ENCODE results near the gene WSB1.
"Not testable (repeated sequence)": the region's sequence is repeated elsewhere in the genome, so short reads cannot be mapped to it uniquely, and the experiment has no call there.

Gene WSB1

GRCh38 chr17:27293898-27294688 lies at the start of gene WSB1:
TSS of gene WSB1 (plus strand) at chr17:27294114. CDS start at chr17:27294396, 282 bp downstream.
- DNase-seq = peak; percentile 93

- no peak for DNase-seq
Measured at GRCh38 chr17:27244491-27245223, 49.3 kb upstream of the WSB1 start.

- peak; percentile 60 for DNase-seq
Measured at GRCh38 chr17:27245230-27245696, 48.7 kb upstream of the WSB1 start.

GRCh38 chr17:27246537-27246936 lies 47.4 kb upstream of the WSB1 start:
- DNase-seq = no peak

- no peak for DNase-seq
Measured at GRCh38 chr17:27247071-27247957, 46.6 kb upstream of the WSB1 start.

- no peak for DNase-seq
Measured at GRCh38 chr17:27247958-27248342, 46.0 kb upstream of the WSB1 start.

- not testable (repeated sequence) for DNase-seq
Measured at GRCh38 chr17:27250791-27251190, 43.1 kb upstream of the WSB1 start.

- DNase-seq = not testable (repeated sequence)
Measured at GRCh38 chr17:27254802-27255201, 39.1 kb upstream of the WSB1 start.

- no peak for DNase-seq
Measured at GRCh38 chr17:27256225-27257030, 37.5 kb upstream of the WSB1 start.

GRCh38 chr17:27257031-27257357 lies 36.9 kb upstream of the WSB1 start:
- no peak for DNase-seq

- DNase-seq = no peak
Measured at GRCh38 chr17:27259356-27259755, 34.6 kb upstream of the WSB1 start.

- no peak for DNase-seq
Measured at GRCh38 chr17:27263386-27263785, 30.5 kb upstream of the WSB1 start.

- DNase-seq = no peak
Measured at GRCh38 chr17:27264068-27264812, 29.7 kb upstream of the WSB1 start.

- DNase-seq = no peak
Measured at GRCh38 chr17:27265333-27265732, 28.6 kb upstream of the WSB1 start.

GRCh38 chr17:27266228-27266627 lies 27.7 kb upstream of the WSB1 start:
- DNase-seq = no peak

GRCh38 chr17:27268394-27269085 lies 25.4 kb upstream of the WSB1 start:
- no peak for DNase-seq

- no peak for DNase-seq
Measured at GRCh38 chr17:27269201-27269600, 24.7 kb upstream of the WSB1 start.

- DNase-seq = no peak
Measured at GRCh38 chr17:27269974-27270373, 23.9 kb upstream of the WSB1 start.

- no peak for DNase-seq
Measured at GRCh38 chr17:27276653-27277156, 17.2 kb upstream of the WSB1 start.

GRCh38 chr17:27279132-27279531 lies 14.8 kb upstream of the WSB1 start:
- DNase-seq = not testable (repeated sequence)

GRCh38 chr17:27280527-27280926 lies 13.4 kb upstream of the WSB1 start:
- no peak for DNase-seq
